ENCODE measurements around the gene PABPN1L.

PABPN1L gene

DNA sequence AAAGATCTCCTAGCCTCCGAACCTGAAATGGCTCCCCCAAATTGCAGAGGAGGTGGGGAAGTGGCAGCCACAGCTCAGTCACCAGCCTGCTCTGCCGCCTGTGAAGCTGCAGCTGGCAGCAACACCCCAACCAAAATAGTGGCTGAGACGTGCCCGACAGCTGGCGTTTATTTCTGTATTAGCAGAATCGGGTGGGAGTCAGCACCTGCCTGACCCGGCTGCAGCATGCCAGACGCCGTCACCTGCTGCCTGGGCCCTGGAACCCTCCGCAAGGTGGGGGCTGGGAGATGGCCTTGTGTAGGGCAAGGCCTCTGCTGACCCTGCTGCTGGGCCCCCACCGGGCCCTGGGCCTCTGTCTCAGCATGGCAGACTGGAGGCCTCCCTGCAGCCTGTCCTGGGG, 17.5 kb upstream of the PABPN1L start:
- DNase-seq: no peak

DNA sequence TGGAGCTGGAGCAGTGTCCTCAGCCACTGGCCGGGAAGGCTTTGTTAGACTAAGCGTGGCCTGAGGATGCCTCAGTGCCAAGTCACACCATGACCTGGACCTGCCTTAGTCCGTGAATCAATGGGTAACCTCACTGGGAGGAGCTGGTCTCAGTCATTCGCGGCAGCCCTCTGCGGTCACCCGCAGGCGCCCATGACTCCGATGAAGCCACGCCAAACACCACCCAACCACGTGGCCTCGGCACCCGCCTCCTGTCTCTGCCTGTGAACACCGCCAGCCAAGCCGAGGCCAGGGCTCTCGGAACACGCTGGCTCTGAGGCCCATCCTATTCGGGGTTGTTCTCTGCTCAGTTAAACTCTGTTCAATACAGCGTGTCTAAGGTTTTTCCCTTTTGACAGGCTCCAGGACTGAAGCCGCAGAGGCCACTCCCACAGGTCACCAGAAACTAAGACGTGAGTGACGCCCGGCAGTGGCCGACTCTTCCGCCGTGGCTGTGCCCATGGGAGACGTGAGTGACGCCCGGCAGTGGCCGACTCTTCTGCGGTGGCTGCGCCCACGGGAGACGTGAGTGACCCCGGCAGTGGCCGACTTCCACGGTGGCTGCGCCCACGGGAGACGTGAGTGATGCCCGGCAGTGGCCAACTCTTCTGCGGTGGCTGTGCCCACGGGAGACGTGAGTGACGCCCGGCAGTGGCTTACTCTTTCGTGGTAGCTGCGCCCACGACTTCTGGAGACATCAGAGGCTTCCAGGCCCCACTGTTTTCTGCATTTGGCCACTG, 16.8 kb upstream of the PABPN1L start:
- no peak for DNase-seq

DNA sequence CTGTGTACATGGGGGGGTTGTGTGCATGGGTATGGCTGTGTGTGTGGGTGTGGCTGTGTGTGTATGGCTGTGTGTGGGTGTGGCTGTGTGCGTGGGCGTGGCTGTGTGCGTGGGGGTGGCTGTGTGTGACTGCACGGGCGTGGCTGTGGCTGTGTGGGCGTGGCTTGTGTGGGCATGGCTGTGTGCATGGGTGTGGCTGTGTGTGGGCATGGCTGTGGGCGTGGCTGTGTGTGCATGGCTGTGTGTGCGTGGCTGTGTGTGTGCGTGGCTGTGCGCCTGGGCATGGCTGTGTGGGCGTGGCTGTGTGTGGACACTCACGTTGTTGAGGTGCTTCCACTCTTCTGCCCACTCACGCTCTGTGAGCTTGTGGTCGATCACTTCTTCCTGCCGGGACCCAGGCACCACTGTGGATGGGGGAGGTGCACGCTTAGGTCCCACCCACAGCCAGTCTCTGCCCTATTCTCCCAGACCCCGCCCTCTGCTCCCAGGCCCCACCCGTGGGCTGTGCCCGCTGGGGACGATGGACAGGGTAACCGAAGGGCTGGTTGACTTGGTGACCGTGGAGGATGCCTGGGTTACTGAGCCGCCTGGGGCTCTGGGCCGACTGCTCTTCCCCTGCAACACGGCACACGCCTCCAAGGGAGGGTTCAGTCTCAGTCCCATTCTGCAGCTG, 16.0 kb upstream of the PABPN1L start:
- no peak for DNase-seq

DNA sequence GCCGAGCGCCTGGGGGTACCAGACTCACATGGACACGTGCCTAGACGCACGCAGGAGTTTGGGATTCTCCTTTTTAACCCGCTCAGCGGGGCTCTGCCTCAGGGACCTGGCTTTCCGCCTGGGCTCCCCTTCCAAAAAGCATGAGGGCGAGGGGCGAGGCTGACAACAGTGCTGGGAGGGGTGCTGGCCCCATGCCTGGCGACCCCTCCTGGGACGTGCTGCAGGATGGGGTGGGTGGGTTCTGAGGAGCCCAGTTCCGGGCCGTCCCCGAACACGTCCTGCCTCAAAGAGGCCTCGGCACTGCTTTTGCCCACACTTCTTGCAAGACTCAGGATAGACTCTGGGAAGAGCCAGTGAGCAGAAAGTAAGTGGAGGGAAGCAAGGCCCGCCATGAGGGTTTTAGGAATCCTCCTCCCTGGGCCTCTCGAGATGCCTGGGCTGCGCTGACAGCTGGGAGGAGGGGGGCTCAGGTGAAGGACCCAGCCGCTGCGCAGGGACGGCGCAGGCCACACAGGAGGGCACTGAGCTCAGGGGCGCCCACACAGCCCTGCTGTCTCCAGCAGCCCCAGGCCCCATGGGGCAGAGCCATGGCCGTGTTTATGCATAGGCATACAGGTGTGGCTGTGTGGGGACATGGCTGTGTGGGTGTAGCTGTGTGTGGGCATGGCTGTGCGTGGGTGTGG, 15.4 kb upstream of the PABPN1L start:
- DNase-seq: no peak

DNA sequence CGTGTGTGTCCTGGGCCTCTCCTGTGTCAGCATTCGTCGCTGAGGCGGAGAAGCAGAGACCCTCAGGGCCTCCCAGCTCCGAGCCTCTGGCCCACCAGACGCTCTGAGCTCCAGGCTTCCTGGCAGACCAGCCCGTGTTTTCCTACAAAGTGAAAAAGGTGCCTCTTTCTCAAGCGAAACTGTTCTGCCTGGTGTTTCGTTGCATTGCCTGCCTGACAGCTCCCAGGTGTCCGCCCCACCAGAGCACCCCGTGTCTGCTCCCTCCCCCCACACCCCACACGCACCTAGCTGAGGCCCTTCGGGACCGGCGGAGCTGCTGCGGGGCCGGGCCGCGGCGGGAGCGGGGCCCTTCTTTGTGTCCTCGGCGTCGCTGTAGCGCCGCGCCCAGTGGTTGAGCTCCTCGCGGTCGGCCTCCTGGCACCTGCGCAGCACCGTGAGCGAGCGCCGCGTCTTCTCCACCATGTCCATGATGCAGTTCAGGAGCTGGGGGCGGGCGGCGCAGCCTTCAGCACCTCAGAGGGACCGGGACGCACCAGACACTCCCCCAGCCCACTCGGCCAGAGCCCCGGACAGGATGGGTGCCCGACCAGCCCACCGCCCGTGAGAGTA, 14.7 kb upstream of the PABPN1L start:
- no peak for DNase-seq

DNA sequence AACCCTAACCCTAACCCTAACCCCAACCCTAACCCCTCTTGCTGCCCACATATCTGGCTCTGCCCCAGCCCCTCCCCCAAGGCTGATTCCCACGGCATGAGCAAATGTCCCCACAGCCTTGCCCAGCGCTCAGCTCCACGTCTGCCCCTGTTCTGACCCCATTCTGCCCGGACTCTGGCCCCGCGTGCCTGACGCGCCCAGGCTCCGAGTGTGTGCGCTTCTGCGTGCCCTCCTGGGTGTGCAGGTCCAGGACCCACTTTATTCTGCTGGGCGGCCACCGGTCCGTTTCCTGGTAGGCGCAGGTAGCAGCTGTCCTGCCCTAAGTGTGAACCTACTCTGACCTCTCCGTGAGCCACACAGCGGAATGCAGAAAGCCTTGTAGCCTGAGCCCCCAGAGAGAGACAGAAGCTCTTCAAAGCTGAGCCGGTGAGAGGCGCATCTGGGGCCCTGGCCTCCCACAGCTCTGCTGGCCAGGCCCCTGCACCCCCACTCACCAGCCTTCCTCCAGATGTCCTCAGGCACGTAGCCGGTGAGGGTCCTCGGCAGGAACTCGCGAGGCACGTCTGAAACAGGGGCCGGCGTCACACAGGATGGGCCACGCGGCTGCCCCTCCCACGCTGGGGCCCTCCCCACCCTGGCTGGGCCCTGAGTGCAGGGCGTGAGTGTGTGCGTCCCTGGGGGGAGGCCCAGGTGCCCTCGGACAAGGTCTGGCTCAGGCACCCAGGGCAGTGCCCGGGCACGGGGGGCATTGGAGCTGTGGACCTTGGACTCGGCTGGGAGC, 14.0 kb upstream of the PABPN1L start:
- no peak for DNase-seq

DNA sequence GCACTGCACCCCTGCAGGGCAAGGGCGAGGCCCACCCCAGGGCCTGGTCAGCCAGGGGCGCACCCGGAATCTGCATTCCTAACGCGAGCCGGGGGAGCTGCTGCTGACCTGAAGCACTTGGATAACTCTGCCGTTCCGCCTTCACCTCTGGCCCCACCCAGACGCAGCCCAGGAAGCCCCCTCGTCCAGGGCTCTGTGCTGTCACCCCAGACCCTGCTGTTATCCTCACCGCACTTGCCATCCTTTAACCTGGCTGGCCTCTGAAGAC, 13.3 kb upstream of the PABPN1L start:
- DNase-seq: no peak

DNA sequence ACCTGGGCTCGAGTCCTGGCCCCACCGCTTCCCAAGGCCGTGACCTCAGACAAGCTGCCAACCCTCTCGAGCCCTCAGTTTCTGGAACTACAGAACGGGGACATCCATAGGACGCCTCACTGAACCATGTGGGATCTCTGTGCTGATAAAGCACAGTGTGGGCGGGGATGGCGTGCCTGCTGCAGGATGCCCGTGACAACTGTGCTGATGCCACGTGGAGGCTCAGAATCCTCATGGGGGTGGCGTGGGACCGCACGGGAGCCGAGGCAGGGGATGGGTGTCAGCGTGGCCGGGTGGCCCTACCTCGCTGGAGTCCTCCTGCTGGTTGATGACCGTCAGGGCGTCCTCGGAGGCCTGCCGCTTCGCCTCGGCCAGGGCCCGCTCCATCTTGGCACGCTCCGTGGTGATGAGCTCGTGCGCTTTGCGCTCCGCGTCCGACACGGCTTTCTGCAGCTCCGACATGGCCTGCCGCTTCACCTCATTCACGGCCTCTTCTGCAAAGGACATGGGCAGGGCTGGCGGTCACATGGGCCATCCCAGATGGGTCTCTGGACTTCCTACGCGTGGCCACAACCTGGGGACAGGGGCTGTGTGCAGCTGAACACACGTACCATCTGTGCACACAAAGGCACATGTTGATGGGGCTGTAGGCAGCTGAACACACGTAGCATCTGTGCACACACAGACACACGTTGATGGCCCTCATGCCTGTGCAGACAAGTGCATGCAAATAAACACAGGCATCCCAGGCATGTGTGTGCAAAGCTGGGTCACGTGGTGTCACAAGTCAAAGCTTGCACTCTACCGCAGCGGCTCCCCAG, 12.7 kb upstream of the PABPN1L start:
- no peak for DNase-seq

DNA sequence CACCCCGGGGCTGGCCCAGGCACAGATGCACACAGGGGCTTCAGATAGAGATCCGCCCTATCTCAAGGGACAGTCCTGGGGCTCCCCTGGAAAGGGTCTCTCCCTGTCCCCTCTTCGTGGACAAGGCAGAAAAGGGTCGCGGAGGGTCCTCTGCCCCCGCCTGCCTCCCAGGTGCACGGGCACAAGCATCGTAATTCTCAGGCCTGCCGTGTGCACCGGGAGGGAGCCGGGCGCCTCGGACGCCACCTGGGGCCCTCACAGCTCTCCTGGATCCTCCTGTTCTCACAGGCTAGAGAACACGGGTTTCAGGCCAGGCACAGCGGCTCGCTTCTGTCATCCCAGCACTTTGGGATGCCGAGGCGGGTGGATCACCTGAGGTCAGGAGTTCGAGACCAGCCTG, 11.9 kb upstream of the PABPN1L start:
- DNase-seq: no peak

DNA sequence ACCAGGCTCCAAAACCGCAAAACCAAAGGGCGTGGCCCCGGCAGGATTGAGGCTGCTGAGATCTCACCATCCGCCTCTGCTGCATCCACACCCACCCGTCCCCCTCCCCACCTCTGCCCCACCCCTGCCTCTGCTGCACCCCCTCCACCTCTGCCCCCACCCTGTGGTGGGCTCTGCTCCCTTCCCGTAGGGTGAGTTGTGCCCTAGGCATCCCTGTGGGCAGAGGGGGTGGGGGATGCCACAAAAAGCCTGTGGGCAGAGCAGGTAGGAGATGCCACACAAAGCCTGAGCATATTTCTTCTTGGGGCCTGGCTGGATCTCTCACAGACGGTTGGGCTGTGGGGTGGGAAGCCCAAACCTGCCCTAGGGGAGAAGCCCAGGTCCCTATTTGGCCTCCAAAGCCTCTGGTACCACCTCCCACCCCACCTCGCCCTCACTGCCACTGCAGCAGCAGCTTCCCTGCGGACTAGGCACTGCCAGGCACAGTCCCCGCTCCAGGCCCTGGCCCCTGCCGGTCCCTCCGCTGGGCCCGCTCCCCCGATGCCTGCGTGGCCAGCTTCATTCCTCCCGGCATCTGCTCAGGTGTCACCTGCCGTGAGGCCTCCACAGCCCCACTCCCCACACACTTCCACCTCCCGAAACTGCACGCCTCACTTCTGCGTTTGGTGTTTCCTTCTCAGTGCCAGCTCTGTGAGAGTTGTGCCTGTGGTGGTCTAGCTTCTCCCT, 11.3 kb upstream of the PABPN1L start:
- DNase-seq: no peak

DNA sequence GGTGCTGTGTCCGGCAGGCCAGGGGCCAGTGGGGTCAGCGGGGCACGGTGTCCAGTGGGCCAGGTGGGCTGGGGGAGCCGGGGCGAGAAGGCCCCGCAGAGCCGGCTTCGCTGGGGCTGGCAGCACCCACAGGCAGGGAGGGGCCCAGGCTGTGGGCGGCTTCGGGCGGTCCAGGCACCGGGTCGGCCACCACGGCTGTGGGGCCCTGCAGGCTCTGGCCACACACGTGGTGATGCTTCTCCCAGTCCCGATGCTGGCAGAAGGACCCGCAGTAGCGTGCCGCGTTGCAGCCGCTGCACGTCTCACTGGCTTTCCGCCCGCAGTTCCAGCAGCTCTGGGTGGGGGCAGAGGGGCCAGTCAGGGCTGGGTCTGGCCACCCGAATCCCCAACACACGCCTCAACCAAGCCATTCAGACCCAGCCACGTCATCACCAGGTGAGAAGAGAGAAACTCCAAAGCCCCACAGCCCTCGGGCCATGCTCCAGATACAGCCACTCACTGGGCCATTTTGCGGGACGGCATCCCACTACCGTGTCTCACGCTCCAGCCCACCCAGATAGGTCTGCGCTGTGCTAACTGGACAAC, 10.6 kb upstream of the PABPN1L start:
- no peak for DNase-seq

DNA sequence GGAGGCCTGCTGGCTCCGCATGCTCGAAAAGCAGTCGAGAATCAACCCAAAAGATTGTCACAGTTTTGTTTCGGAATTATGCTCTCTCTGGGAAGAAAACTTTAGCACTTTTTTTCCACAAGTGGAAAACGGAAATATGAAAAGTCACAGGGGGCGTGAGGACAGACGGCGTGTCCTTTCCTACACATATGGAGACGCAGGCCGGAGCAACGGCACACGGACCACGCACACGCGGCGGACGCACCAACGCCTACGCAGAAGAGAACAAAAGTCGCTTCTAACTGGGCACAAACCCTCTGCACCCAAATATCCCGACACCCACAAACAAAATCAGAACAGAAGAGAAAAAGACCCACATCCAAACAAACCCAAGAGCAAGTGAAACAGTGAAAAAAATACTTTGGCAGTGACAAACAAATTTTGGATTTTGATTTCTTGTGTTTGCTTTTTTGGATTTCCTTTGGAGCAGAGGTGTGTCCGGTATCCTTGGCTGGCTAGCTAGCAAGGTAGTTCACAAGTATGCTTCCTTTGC, 9.3 kb upstream of the PABPN1L start:
- no peak for DNase-seq

DNA sequence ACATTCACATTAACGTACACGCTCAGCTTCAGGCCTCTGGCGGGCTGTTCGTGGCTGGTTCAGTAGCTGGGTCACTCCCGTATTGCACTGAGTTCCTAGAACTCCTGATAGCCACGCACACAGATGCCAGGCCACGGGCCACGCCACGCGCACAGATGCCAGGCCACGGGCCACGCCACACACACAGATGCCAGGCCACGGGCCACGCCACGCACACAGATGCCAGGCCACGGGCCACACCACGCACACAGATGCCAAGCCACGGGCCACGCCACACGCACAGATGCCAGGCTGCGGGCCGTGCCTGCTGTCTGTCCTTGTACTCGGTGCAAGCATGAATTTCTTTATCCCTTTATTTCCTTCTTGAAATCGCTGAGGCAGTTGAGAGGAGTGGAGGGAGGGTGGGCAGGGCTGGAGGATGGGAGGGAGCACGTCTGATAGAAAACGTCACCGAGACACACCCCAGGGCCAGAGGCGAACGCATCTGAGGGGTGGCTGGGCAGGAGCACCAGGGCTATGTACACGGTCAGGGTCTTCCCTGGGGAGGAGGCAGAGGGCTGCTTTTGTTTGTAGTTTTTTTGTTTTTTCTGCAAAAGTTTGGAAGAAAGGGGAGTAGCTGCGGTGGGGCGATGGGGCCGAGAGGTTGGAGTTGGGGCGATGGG, 8.6 kb upstream of the PABPN1L start:
- DNase-seq: no peak

DNA sequence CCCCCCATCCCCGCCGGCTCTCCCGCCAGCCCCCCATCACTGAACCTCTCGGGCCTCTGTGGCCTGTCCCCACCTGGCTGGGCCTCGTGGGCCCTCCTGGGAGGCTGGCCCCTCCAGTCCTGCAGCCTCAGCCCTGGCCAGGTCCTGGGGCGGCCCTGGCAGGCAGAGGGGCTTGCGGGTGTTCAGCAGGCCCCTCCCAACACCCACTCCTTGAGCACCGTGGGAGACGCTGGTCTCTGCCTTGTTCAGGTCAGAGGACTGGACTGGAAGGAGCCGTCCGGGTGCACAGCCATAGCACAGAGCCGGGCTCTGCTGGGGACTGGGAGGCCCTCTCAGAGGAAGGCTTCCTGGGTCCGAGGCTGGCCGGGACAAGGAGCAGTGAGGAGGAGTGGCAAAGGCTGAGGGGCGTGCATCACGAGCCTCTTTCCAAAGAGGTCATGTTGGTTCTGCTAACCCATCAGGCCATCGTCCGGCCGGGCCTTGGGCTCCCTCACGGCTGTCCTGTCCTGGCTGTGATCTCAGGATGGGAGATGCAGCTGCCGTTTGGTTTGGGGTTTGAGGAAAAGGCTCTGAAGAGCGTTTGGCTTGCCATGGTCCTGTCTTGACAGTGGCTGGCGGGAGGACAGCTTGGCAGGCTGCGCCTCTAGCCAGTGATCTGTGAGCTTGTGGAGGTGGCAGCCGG, 6.3 kb upstream of the PABPN1L start:
- DNase-seq: no peak

DNA sequence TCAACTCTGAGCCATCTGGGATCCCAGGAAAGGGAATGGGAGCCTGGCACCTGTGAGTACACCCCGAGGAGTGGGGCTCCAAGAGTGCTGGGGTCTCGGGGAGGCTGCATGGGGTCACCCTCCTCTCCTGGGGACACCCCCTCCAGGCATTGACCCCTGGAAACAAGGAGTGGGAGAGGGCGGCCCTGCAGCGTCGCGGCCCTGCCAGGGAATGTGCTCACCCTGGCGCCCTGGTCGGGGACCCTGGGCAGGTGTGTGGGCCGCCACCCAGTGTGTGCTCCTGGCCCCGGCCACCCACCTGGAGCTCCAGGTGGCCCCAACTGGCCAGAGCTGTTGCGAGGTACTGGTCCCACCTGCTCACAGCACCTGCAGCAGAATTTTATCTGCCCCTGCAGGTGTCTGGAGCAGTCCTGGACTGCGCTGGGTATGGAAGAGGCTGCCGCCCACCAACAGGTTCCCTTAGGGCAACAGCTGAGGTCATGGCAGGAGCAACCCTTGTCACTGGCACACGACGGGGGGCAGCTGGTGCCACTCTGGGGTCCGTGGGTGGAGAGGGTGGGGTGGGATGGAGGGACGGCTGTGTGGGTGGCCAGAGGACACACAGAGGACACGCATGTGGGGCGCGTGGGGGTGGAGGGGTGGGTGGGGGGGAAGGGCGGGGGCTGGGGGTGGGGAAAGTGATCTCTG, 5.4 kb upstream of the PABPN1L start:
- no peak for DNase-seq

DNA sequence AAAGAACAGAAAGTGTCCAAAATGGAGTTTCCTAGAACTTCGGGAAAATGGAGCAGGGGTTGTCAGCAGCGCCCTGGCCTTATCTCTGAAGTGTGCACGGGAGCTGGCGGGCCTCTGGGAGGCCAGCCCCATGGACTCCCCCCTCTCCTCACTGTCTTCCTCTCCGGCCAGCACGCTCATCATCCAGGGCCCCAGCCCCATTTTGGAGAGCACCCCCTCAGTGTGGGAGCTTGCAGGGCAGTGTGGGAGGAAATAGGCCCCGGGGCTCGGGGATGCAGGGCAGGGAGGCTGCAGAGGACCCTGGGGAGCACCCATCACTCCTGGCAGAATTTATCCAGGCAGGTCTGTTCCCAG, 4.9 kb upstream of the PABPN1L start:
- no peak for DNase-seq

DNA sequence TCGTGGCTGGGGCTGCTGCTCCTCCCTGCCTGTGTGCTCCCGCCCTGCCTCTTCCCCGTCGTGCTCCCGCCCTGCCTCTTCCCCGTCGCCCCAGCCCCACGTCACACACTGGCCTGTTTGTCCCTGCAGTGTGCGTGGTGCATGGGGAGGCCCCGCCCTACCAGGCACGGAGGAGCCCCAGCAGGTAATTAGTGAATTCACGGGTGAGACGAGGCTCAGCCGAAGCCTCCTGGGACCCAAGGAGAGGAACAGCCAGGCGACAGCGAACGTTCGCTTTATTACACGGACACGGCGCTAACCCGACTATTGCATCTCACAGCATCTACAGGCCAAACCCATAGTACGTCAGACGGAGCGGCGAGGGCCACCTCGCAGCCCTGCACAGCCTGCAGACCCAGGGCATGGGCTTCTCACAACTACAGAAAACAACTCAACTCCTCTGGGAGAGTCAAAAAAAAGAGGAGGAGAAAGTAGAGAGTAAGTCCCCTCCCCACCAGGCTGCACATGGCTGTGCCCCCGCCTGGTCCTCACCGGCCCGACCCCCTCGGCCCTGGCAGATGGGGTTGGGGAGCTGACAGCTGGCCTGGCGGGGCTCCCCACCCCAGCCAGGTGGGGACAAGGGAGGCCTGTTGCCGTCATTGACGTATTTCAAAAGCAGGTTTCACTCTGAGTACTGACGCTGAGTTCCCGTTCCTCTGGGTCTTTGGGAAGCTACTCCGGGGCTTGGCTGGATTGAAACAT, 4.3 kb upstream of the PABPN1L start:
- DNase-seq: no peak

DNA sequence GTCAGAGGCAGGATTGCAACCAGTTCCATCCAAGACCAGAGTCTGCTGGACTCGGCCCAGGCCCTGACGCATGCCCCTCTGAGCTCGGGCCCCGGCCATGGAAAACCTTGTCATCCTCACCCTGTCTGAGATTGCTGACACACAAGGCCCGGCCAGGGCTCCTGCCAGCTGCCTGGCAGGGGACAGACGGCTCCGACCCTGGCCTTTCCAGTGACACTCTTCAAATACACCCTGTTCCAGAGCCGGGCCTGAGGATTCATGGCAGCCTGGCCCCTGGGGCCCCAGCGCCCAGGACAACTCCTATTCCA, 3.2 kb upstream of the PABPN1L start:
- DNase-seq: no peak

All from fibroblast of skin of back (primary cell).